Kidney tubule cell (primary cell): ENCODE measurements around the gene IL13RA2.

Experiments used
- DNase-seq: peaks from one replicate; pipeline ENCODE4 v3.0.0-alpha.2; 2018; ENCODE audit warnings: low spot score

The IL13RA2 gene, protein sequence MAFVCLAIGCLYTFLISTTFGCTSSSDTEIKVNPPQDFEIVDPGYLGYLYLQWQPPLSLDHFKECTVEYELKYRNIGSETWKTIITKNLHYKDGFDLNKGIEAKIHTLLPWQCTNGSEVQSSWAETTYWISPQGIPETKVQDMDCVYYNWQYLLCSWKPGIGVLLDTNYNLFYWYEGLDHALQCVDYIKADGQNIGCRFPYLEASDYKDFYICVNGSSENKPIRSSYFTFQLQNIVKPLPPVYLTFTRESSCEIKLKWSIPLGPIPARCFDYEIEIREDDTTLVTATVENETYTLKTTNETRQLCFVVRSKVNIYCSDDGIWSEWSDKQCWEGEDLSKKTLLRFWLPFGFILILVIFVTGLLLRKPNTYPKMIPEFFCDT

DNA sequence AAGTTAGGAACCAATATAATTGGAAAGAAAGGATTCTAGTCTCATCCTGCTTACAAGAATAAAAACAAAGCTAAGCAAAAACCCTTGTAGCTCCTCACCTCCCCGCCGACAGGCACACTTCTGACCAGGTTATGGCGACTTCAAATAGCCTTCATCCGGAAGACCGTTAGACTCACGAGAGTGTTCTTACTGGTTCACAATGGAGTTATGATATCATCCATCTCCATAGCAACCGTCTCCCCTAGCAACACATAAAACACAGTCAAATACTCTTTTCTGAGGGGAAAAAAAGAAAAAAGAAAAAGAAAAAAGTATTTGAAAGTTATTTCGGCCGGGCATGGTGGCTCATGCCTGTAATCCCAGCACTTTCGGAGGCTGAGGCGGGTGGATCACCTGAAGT, at the start of gene IL13RA2:
Gene IL13RA2, minus strand, starts transcription at position 162 of the 400 bp plus-strand sequence. CDS start 347 bp downstream, outside the sequence.
- DNase-seq: no peak

GRCh38 chrX:115065304-115065703, 47.9 kb upstream of the IL13RA2 start:
- DNase-seq: no peak

GRCh38 chrX:115060013-115060412, 42.6 kb upstream of the IL13RA2 start:
- no peak for DNase-seq

DNA sequence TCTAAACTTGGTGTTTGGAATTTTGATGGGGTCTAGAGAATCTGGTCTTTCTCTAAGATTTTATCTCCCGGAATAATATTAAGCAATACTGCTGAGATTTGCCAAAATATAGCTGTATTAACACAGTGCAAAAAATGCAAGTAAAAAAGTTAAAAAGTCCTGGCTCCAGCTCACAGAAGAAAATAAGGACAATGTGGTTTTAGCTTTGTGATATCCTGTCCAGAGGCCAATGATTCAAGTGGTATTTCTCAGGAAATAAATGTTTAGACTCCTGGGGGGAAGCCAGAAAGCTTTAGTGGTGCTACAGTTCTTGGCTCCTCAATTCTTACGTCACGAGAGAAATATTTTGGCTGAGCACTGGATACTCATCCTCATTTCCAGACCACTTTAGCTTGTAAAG, 40.9 kb upstream of the IL13RA2 start:
- no peak for DNase-seq

DNA sequence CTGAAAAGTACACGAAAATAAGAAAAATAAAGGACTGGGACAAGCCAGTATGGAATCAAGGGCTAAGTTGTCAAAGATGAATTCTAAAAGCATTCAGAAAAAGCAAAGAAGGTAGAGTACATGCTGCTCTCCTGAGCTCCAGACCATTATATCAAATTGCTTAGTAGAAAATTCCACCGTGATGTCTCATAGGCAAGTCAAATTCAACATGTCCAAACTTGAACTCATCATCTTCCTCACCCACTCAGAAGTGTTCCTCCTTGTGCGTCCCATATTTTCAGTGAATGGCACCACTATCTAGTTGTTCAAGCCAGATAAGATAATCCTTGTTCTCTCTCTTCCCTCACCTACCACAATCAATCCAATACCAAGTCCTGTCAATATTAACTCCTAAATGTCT, 37.5 kb upstream of the IL13RA2 start:
- no peak for DNase-seq

- DNase-seq: no peak
Observed at GRCh38 chrX:115053223-115053622, 35.8 kb upstream of the IL13RA2 start.

DNA sequence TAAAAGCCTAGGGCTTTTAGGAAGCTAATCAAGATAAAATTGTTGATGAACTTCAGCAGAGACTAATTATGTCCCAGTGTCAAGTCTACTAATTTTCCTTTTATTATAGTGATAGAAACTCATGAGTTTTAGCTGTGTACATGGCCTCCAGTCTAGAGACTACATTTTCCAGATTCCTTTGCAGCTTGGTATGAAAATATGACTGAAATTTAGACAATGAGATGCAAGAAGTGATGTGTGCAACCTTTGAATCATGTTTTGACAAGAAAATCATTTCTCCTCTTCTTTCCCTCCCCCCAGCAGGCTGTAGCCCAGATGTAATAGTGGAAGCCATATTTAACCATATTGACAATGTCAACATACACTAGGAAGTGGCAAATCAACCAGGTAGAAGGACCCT, 30.3 kb upstream of the IL13RA2 start:
- peak; percentile 50 for DNase-seq

DNA sequence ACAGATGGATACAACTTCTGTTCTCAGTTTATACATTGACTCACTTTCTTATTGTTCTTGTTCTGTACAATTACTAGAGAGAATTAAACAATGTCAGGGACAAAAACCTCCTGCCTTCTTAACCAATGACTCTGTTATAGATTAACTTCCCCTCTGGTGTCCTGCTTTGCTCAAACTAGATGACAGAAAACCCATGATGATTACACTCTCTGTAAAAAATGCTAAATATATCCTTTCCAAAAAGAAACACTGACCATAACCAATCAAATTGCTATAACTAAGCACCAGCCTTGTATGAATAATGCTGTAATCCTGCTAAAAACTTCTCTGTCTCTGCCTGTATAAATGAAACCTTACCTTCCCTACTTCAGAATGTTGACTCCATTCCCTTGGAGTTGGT, 29.8 kb upstream of the IL13RA2 start:
- peak; percentile 85 for DNase-seq

DNA sequence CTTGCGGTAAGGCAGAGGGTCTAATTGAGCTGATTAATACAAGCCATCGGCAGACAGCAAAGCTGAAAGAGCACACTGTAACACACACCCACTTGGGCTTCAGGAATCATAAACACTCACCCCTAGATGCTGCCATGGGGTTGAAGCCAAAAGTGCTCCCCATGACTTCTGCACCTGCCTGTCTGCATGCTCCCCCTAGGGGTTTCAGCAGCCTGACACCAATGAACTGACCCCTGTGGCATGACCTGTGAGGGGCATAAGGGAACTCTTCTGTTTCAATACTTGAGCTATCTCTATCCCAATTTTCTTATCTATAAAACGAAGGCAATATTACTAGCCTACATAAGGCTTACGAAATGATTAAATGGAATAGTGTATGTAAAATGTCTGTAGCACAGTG, 23.0 kb upstream of the IL13RA2 start:
- DNase-seq: no peak

DNA sequence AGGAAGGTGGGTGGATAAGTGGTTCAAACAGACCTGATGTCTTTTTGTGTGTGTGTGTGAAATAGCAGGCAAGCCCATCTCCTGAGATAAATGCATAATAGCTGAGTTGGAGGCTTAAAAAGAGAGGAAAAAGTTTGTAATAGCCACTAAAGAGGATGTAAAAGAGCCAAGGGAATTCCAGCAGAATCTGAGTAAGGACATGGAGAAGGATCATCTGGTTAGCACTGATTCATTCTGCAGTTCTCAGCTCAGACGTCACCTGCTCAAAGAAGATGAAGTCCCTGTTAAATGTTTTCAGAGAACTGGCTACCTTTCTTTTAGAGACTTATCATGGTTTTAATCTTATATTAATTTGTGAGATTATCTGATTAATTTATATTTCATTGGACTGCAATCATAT, 21.0 kb upstream of the IL13RA2 start:
- no peak for DNase-seq

DNA sequence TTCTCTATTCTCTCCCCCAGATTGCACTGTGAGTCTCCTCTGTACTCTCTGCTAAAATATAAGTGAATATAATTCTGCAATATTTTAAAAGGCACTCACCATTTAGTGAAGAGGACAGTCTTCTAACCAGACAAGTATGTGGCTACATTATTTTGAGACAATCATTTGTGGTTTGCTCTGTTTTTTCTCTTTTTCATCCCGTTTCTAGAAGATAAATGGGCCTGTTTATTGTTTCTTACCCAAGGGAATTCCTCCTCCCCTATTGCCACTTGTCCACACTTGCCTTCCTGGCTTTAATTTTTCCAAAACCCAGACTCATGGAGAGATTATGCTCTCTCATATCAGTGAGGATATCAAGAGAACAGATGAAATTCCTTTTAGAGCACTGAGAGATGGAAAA, 18.6 kb upstream of the IL13RA2 start:
- no peak for DNase-seq

DNA sequence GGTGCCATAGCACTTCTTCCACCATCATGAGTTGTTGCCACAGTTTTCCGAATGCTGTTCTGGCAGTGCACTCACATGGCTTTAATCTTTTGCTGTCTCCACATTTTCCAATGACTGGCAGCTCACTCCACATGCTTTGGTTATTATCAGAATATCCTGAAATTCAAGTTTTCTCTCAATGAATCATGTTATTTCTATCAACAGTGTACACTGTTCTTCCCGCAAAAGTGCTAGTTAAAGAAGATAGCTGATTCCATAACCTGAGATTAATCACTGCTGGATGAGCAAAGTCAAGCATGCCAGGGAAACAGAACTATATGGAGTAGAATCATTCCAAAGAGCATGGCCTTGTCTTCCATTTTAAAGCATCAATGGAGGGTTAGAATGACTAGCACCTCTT, 14.6 kb upstream of the IL13RA2 start:
- no peak for DNase-seq

DNA sequence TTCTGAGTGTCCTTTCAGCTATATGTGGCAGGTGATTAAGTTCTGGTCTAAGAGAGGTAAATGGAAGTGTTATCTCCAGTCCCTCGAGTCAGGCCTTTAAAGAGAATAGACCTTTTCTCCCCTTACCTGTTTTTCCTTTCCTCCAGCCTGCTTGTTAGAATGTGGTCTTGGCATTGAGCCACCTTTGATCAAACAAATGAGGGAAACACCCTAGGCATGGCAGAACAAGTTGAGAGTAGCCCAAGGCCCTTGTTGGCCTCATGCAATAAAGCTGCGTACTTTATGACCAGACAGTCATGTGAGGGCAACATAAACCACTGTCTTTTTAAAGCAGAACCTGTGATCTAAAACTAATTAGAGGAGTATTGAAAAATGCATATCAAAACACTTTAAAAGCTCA, 13.2 kb upstream of the IL13RA2 start:
- peak; percentile 39 for DNase-seq

GRCh38 chrX:115029869-115030570, 12.6 kb upstream of the IL13RA2 start:
- no peak for DNase-seq

DNA sequence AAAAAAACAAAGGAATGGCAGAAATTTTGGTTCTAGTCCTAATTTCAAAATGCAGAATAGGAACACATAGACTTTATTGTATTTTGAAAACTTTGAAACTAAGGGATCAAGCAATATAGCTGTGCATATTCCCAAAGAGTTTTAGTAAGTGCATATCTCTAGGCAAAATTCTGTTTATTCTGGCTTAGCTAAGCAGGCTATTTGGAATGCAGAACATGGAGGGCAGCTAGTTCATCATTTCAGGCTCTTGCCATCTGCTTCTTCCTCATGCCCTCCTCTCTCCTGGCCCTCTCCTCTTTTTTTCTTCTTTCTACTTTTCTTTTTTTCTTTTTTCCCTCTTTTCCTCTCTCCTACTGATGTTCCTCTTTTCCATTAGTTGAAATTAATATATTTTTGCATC, 12.0 kb upstream of the IL13RA2 start:
- no peak for DNase-seq

DNA sequence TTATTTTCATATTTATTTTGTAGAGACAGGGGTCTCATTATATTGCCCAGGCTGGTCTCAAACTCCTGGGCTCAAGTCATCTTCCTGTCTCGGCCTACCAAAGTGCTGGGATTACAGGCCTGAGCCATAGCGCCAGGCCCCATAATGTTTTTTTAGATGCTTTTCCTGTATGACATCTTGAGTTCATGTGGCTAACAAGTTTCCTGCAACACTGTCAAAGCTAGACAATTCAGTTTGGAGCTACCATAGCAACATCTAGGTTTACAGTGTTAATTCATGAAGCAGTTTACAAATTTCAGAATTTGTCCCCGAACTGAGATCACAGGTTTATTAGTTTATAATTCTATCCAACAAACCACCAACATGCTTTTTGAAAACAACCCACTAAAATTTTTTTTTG, 6.4 kb upstream of the IL13RA2 start:
- DNase-seq: peak; percentile 32

DNA sequence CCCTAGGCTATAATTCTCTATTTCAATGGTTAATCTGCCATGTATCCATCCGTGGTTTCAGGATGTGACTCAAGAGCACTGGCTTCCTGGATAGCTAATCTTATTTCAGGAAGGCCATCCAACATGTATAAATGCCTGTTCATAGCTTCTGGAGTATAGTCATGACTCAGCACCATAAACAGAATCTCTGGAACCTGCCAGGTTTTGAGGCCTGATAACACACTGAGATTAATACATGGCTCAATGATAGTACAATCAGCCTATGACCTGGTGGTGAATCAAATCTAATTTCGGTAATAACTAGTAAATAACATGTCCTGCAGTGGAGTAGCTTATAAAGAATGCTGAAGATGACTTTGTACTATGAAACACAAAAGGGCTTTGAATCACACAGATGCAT, 5.7 kb upstream of the IL13RA2 start:
- peak; percentile 92 for DNase-seq

- no peak for DNase-seq
Observed at GRCh38 chrX:115021121-115021520, 3.7 kb upstream of the IL13RA2 start.

DNA sequence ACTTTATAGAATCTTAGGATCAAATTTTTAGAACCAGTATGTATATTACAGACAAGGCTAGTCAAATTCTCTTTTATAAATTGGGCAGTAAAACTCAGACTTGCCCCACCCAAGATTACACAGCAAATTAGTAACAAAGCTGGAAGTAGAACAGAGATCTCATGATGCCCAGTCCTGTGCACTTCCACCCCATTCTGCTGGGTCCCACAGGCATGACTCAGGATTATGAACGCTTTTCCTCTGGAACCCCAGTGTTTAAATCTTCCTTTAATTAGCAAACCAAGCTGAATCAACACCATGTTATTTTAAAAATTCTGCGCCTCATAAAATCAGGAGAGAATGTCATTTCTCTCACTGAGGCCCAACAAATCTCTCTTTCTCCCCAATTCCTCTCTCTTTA, 1.5 kb upstream of the IL13RA2 start:
- DNase-seq: peak; percentile 47

GRCh38 chrX:115018040-115018647, 728 bp upstream of the IL13RA2 start:
- DNase-seq: no peak

DNA sequence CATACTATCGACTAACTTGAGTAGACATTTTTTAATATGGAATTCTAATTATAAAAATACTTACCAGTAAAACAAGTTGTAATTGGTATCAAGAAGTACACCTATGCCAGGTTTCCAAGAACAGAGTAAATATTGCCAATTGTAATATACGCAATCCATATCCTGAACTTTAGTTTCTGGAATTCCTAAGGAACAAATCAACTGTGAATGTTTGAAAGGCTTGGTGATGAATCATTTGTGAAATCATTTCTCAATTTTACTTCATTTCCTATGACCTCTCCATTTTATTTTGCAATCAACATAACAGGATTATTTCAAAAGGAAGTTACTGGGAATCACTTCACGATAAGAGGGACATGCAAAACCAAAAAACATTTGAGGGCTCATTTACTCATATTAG, 3.7 kb downstream of the IL13RA2 start:
- peak; percentile 19 for DNase-seq

GRCh38 chrX:115011428-115011827, 6.0 kb downstream of the IL13RA2 start:
- no peak for DNase-seq

GRCh38 chrX:114999906-115000305, 17.5 kb downstream of the IL13RA2 start:
- DNase-seq: peak; percentile 25
